Measurements from ENCODE around the gene DGKB. TPM values are rescaled to one million over a fixed set of nuclear protein-coding genes. Genes with fewer than 3 reads are reported as not detected.

Gene DGKB
- total RNA-seq, 1 experiment from 2014 or later: 0.48 TPM

GRCh38 chr7:14759785-14760184 lies 142.8 kb downstream of the DGKB start:
- ChIA-PET CTCF (interaction anchor here (0.6 kb wide), 1 partner anchor 13 kb away, joined by 9 read pairs; no protein-coding TSS in a partner anchor), POLR2A (ENCODE audit: unreplicated experiment) (no interaction called here)
- H2AFZ ChIP-seq: no peak overlapping the region
- no peak overlapping the region for H3K4me2 ChIP-seq
- no peaks in the 10 kb centered on the region for H3K79me2 ChIP-seq (ENCODE audit: low read depth)
- intact Hi-C loops (cut with micrococcal nuclease; ENCODE audit: unreplicated experiment): no loop called here
- H3K27me3 ChIP-seq (ENCODE audit: insufficient read depth, low read depth): no peaks in the 10 kb centered on the region
- no peaks in the 10 kb centered on the region for H3K9me2 ChIP-seq (ENCODE audit: insufficient read depth)
- no peaks in the 10 kb centered on the region for H3K9me3 ChIP-seq (ENCODE audit: insufficient read depth, low read depth)
- no peaks in the 10 kb centered on the region for H3K4me1 ChIP-seq (replicated peaks; ENCODE audit: insufficient read depth)
- H3K27ac ChIP-seq: no peak overlapping the region
- no peak for TF ChIP-seq EZH2 (IDR thresholded peaks at IDR 0.05; ENCODE audit: low read depth)
- TF ChIP-seq, protein P1, sequence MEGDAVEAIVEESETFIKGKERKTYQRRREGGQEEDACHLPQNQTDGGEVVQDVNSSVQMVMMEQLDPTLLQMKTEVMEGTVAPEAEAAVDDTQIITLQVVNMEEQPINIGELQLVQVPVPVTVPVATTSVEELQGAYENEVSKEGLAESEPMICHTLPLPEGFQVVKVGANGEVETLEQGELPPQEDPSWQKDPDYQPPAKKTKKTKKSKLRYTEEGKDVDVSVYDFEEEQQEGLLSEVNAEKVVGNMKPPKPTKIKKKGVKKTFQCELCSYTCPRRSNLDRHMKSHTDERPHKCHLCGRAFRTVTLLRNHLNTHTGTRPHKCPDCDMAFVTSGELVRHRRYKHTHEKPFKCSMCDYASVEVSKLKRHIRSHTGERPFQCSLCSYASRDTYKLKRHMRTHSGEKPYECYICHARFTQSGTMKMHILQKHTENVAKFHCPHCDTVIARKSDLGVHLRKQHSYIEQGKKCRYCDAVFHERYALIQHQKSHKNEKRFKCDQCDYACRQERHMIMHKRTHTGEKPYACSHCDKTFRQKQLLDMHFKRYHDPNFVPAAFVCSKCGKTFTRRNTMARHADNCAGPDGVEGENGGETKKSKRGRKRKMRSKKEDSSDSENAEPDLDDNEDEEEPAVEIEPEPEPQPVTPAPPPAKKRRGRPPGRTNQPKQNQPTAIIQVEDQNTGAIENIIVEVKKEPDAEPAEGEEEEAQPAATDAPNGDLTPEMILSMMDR (conservative IDR thresholded peaks at IDR 0.05): no peak
- no peaks in the 10 kb centered on the region for H3K36me3 ChIP-seq (ENCODE audit: low read depth)
- H3F3A ChIP-seq (ENCODE audit: insufficient read depth, low read depth): no peaks in the 10 kb centered on the region
- no peak for DNase-seq
- no peaks in the 10 kb centered on the region; the same call in 1 of the 2 replicates for H4K20me1 ChIP-seq (ENCODE audit: insufficient read depth)
- no TSS peak for BruUV-seq (replicated peaks)
- H3K4me3 ChIP-seq: no peak overlapping the region

DNA sequence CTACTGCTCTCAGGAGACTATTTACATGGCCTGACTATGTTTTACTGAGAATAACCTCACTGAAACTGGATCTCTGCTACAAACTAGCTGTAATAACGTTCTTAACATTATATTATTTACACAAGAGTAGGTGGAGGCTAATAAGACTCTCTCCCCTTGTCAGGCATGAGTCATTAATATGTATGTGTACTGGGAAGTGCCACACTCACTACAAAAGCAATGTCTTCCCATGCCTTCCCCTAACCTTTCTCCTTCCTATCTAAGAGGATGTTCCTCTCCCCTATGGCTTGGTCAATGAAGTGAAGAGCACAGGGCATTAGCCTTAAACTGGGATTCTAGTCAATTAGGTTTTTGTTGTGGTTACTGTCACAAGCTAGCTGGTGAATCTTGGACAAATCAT lies 147.9 kb downstream of the DGKB start:
- no peaks in the 10 kb centered on the region for H3K9me3 ChIP-seq (ENCODE audit: insufficient read depth, low read depth)
- CTCF ChIA-PET: no interaction called here
- no peaks in the 10 kb centered on the region for H3K79me2 ChIP-seq (ENCODE audit: low read depth)
- no peaks in the 10 kb centered on the region for H3K9me2 ChIP-seq (ENCODE audit: insufficient read depth)
- no peak for TF ChIP-seq EZH2 (IDR thresholded peaks at IDR 0.05; ENCODE audit: low read depth)
- TF ChIP-seq, protein P1 (conservative IDR thresholded peaks at IDR 0.05): no peak
- no peak overlapping the region for H2AFZ ChIP-seq
- intact Hi-C loops (cut with micrococcal nuclease; ENCODE audit: unreplicated experiment): no loop called here
- no peaks in the 10 kb centered on the region for H3F3A ChIP-seq (ENCODE audit: insufficient read depth, low read depth)
- no peaks in the 10 kb centered on the region for H3K27me3 ChIP-seq (ENCODE audit: insufficient read depth, low read depth)
- BruUV-seq (replicated peaks): no TSS peak
- no peaks in the 10 kb centered on the region; the same call in 1 of the 2 replicates for H4K20me1 ChIP-seq (ENCODE audit: insufficient read depth)
- H3K4me2 ChIP-seq: no peak overlapping the region
- no peaks in the 10 kb centered on the region for H3K4me1 ChIP-seq (replicated peaks; ENCODE audit: insufficient read depth)
- DNase-seq: no peak
- POLR2A ChIA-PET (ENCODE audit: unreplicated experiment): no interaction called here
- H3K36me3 ChIP-seq (ENCODE audit: low read depth): no peaks in the 10 kb centered on the region
- H3K27ac ChIP-seq: no peak overlapping the region
- H3K4me3 ChIP-seq: no peak overlapping the region

- Histone ChIP-seq H3K4me1 (replicated peaks; ENCODE audit: insufficient read depth) (no peaks in the 10 kb centered on the region), H3K4me3 (no peak overlapping the region), H3K27ac (no peak overlapping the region), H3F3A (ENCODE audit: insufficient read depth, low read depth) (no peaks in the 10 kb centered on the region), H3K4me2 (no peak overlapping the region), H3K9me3 (ENCODE audit: insufficient read depth, low read depth) (no peaks in the 10 kb centered on the region), H3K27me3 (ENCODE audit: insufficient read depth, low read depth) (no peaks in the 10 kb centered on the region), H3K36me3 (ENCODE audit: low read depth) (no peaks in the 10 kb centered on the region), H3K79me2 (ENCODE audit: low read depth) (no peaks in the 10 kb centered on the region), H4K20me1 (ENCODE audit: insufficient read depth) (no peaks in the 10 kb centered on the region), H3K9me2 (ENCODE audit: insufficient read depth) (no peaks in the 10 kb centered on the region), H2AFZ (no peak overlapping the region)
- intact Hi-C loops (cut with micrococcal nuclease; ENCODE audit: unreplicated experiment): no loop called here
- POLR2A ChIA-PET (ENCODE audit: unreplicated experiment): no interaction called here
- BruUV-seq (replicated peaks): no TSS peak
- CTCF ChIA-PET: no interaction called here
- no peak for DNase-seq
- TF ChIP-seq, protein P1 (conservative IDR thresholded peaks at IDR 0.05): no peak
- TF ChIP-seq EZH2 (IDR thresholded peaks at IDR 0.05; ENCODE audit: low read depth): no peak
Observed at GRCh38 chr7:14752301-14752700, 150.2 kb downstream of the DGKB start.

Data from PC-9 (cell line).